ENCODE results near the gene OSTN. TPM values are rescaled to one million over a fixed set of nuclear protein-coding genes. Genes with fewer than 3 reads are reported as not detected.

Gene OSTN
- total and polyA plus RNA-seq, 3 experiments from 2014 or later, result not detected

DNA sequence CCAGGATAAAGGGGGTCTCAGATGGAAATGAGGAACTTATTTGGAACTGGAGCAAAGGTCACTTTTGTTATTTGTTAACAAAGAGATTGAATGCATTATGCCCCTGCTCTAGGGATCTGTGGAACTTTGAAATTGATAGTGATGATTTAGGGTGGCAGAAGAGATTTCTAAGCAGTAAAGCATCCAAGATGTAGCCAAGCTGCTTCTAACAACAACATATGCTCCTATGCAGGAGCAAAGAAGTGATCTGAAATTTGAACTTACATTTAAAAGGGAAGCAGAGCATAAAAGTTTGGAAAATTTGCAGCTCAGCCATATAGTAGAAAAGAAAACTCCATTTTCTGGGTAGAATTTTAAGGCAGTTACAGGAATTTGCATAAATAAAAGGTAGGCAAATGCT, 99.8 kb downstream of the OSTN start:
- no peaks in the 10 kb centered on the region for H3K9me3 ChIP-seq (ENCODE audit: low read length)
- H3K27me3 ChIP-seq (ENCODE audit: insufficient read depth, low read length, poor library complexity, severe bottlenecking), result no peaks in the 10 kb centered on the region
- Mint-ChIP-seq H3K36me3 (no peaks in the 10 kb centered on the region), H3K4me3 (no peak overlapping the region), H3K4me1 (no peaks in the 10 kb centered on the region), H3K9me3 (peaks cover 0 to 2% (median 0%) of the 10 kb centered on the region in 5 donors), H3K27me3 (no peaks in the 10 kb centered on the region), H3K27ac (no peak overlapping the region)
- no peaks in the 10 kb centered on the region for H3K36me3 ChIP-seq (ENCODE audit: insufficient read depth, low read length)
- POLR2A ChIA-PET, result no interaction called here
- H3K4me1 ChIP-seq (ENCODE audit: insufficient read depth, low read length), result no peaks in the 10 kb centered on the region
- CTCF ChIA-PET, result no interaction called here
- no peak overlapping the region for H3K27ac ChIP-seq (ENCODE audit: low read depth, low read length)
- H3K4me3 ChIP-seq (ENCODE audit: low read length), result no peak overlapping the region
- no peak for DNase-seq

DNA sequence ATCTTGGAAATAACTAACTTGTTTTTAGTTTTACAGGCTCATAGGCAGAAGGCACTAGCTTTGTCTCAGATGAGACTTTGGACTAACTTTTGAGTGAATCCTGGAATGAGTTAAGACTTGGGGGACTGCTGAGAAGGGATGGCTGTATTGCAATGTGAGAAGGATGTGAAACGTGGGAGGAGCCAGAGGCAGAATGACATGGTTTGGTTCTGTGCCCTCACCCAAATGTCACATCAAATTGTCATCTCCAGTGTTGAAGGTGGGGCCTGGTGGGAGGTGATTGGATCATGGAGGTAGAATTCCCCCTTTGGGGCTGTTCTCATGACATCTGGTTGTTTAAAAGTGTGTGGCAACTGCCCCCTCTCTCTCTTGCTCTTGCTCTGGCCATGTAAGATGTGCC, 101.4 kb downstream of the OSTN start:
- Mint-ChIP-seq H3K4me1 (no peaks in the 10 kb centered on the region), H3K36me3 (no peaks in the 10 kb centered on the region), H3K27ac (no peak overlapping the region), H3K9me3 (peaks cover 0 to 2% (median 0%) of the 10 kb centered on the region in 5 donors), H3K27me3 (no peaks in the 10 kb centered on the region), H3K4me3 (no peak overlapping the region)
- H3K4me3 ChIP-seq (ENCODE audit: low read length), result no peak overlapping the region
- no peak for DNase-seq
- CTCF ChIA-PET, result no interaction called here
- H3K9me3 ChIP-seq (ENCODE audit: low read length), result no peaks in the 10 kb centered on the region
- H3K36me3 ChIP-seq (ENCODE audit: insufficient read depth, low read length), result no peaks in the 10 kb centered on the region
- no peaks in the 10 kb centered on the region for H3K27me3 ChIP-seq (ENCODE audit: insufficient read depth, low read length, poor library complexity, severe bottlenecking)
- POLR2A ChIA-PET, result no interaction called here
- H3K27ac ChIP-seq (ENCODE audit: low read depth, low read length), result no peak overlapping the region
- H3K4me1 ChIP-seq (ENCODE audit: insufficient read depth, low read length), result no peaks in the 10 kb centered on the region

DNA sequence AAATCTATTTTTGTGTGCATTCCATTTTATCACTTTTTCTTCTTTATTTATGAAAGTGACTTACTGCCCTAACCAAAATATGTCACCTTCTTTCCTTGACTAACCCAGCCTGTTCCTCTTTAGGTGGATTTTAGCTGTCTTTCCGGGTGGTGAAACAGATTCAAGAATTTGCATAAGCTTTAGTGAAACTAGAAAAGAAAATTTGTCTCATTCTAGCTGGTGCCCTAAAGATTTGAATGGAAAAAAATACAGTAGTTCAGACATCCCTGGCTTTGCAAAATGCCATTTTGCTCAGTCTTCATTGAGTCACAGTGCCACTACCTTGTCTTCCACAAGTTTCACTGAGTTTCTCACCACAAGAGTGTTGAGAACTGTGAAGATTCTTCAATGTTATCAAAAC, 102.0 kb downstream of the OSTN start:
- H3K4me3 Mint-ChIP-seq, result no peak overlapping the region
- ChIA-PET CTCF (interaction anchor here (0.8 kb wide), 1 partner anchor 12 kb away, joined by 3 read pairs; no protein-coding TSS in a partner anchor), POLR2A (no interaction called here)
- H3K9me3 Mint-ChIP-seq, result peaks cover 0 to 2% (median 0%) of the 10 kb centered on the region in 5 donors
- no peaks in the 10 kb centered on the region for H3K4me1 ChIP-seq (ENCODE audit: insufficient read depth, low read length)
- H3K27ac ChIP-seq (ENCODE audit: low read depth, low read length), result no peak overlapping the region
- DNase-seq, result no peak
- H3K4me3 ChIP-seq (ENCODE audit: low read length), result no peak overlapping the region
- no peaks in the 10 kb centered on the region for H3K36me3 Mint-ChIP-seq
- no peaks in the 10 kb centered on the region for H3K27me3 Mint-ChIP-seq
- no peak overlapping the region for H3K27ac Mint-ChIP-seq
- H3K4me1 Mint-ChIP-seq, result no peaks in the 10 kb centered on the region
- no peaks in the 10 kb centered on the region for H3K9me3 ChIP-seq (ENCODE audit: low read length)
- H3K27me3 ChIP-seq (ENCODE audit: insufficient read depth, low read length, poor library complexity, severe bottlenecking), result no peaks in the 10 kb centered on the region
- H3K36me3 ChIP-seq (ENCODE audit: insufficient read depth, low read length), result no peaks in the 10 kb centered on the region

DNA sequence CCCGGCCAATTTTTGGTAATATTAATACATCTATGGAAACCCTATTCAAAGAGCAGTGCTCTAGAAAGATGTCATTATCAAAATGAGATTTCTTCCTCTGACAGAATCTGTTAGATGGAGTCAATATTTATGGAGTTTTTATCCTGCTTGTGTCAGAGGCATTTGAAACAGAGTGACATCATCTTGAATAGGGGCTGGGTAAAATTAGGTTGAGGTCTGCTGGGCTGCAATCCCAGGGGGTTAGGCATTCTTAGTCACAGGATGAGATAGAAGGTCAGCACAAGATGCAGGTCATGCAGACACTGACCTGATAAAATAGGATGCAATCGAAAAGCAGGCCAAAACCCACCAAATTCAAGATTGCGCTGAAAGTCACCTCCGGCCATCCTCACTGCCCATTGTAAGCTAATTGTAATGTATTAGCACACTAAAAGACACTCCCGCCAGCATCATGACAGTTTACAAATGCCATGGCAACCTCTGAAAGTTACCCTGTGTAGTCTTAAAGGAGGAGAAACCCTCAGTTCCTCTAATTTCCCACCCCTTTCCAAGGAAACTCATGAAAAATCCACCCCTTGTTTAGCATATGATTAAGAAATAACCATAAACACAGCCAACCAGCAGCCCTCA, 102.9 kb downstream of the OSTN start:
- H3K9me3 ChIP-seq (ENCODE audit: low read length), result no peaks in the 10 kb centered on the region
- H3K4me1 Mint-ChIP-seq, result no peaks in the 10 kb centered on the region
- no peak overlapping the region for H3K27ac ChIP-seq (ENCODE audit: low read depth, low read length)
- H3K27me3 Mint-ChIP-seq, result no peaks in the 10 kb centered on the region
- CTCF ChIA-PET, result interaction anchor here (0.8 kb wide), 1 partner anchor 13 kb away, joined by 3 read pairs; no protein-coding TSS in a partner anchor
- H3K4me1 ChIP-seq (ENCODE audit: insufficient read depth, low read length), result no peaks in the 10 kb centered on the region
- H3K27ac Mint-ChIP-seq, result no peak overlapping the region
- H3K27me3 ChIP-seq (ENCODE audit: insufficient read depth, low read length, poor library complexity, severe bottlenecking), result no peaks in the 10 kb centered on the region
- no peaks in the 10 kb centered on the region for H3K36me3 ChIP-seq (ENCODE audit: insufficient read depth, low read length)
- H3K4me3 ChIP-seq (ENCODE audit: low read length), result no peak overlapping the region
- H3K36me3 Mint-ChIP-seq, result no peaks in the 10 kb centered on the region
- peaks cover 0 to 2% (median 0%) of the 10 kb centered on the region in 5 donors for H3K9me3 Mint-ChIP-seq
- DNase-seq, result no peak
- no peak overlapping the region for H3K4me3 Mint-ChIP-seq
- POLR2A ChIA-PET, result no interaction called here

DNA sequence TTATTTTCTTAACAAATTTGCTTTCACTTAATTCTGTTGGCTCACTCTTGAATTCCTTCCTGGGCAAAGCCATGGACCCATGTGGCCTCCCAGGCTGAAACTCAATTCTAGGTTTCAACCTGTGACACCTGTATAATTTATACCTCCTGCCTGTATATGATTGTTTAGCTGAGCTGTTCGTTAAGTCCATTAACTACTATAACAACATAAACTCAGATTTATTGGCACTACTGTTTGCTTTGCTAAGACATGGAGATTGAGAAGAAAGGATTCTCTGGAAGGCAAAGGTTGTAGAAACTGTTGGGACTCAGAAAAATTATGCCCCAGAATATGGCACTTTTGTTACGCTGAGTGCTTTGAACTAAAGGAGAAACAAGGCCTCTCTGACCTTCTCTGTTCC, 103.4 kb downstream of the OSTN start:
- Histone ChIP-seq H3K27me3 (ENCODE audit: insufficient read depth, low read length, poor library complexity, severe bottlenecking) (no peaks in the 10 kb centered on the region), H3K27ac (ENCODE audit: low read depth, low read length) (no peak overlapping the region), H3K4me3 (ENCODE audit: low read length) (no peak overlapping the region), H3K36me3 (ENCODE audit: insufficient read depth, low read length) (no peaks in the 10 kb centered on the region), H3K4me1 (ENCODE audit: insufficient read depth, low read length) (no peaks in the 10 kb centered on the region), H3K9me3 (ENCODE audit: low read length) (no peaks in the 10 kb centered on the region)
- no peak overlapping the region for H3K4me3 Mint-ChIP-seq
- no peaks in the 10 kb centered on the region for H3K27me3 Mint-ChIP-seq
- ChIA-PET POLR2A (no interaction called here), CTCF (no interaction called here)
- no peak for DNase-seq
- peaks cover 0 to 2% (median 0%) of the 10 kb centered on the region in 5 donors for H3K9me3 Mint-ChIP-seq
- no peak overlapping the region for H3K27ac Mint-ChIP-seq
- no peaks in the 10 kb centered on the region for H3K4me1 Mint-ChIP-seq
- H3K36me3 Mint-ChIP-seq, result no peaks in the 10 kb centered on the region

DNA sequence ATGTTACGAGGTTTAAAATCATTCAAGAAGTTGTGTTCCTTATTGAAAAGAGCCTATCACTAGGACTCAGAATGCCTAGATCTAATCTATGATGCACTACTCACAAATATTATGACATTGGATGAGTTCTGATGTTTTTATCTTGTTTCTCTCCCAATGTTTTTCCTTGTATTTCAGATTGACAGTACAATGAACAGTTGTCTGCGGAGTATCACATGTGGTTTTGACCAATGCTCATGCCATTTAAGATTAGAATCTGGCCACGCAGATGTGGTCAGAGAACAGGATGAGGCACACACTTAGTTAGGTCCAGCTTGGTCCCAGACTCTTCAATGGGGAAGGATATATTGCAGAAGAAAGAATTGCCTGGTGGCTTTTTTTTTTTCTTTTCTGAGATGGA, 104.6 kb downstream of the OSTN start:
- Mint-ChIP-seq H3K27ac (no peak overlapping the region), H3K9me3 (peaks cover 0 to 2% (median 0%) of the 10 kb centered on the region in 5 donors), H3K4me3 (no peak overlapping the region), H3K4me1 (no peaks in the 10 kb centered on the region), H3K27me3 (no peaks in the 10 kb centered on the region), H3K36me3 (no peaks in the 10 kb centered on the region)
- H3K4me3 ChIP-seq (ENCODE audit: low read length), result no peak overlapping the region
- ChIA-PET CTCF (no interaction called here), POLR2A (no interaction called here)
- no peak for DNase-seq
- H3K36me3 ChIP-seq (ENCODE audit: insufficient read depth, low read length), result no peaks in the 10 kb centered on the region
- no peaks in the 10 kb centered on the region for H3K27me3 ChIP-seq (ENCODE audit: insufficient read depth, low read length, poor library complexity, severe bottlenecking)
- no peak overlapping the region for H3K27ac ChIP-seq (ENCODE audit: low read depth, low read length)
- H3K4me1 ChIP-seq (ENCODE audit: insufficient read depth, low read length), result no peaks in the 10 kb centered on the region
- no peaks in the 10 kb centered on the region for H3K9me3 ChIP-seq (ENCODE audit: low read length)

DNA sequence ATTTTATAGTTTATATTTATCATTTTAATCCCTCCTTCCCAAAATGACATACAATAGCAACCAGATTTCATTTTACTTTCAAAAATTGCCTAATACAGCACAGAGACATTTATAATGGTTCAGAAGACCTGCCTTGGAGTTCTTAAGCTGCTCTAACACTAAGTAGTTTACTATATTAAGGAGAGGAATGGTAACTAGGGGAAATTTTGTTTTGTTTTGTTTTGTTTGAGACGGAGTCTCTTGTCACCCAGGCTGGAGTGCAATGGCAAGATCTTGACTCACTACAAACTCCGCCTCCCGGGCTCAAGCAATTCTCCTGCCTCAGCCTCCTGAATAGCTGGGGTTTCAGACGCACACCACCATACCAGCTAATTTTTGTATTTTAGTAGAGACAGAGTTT, 107.4 kb downstream of the OSTN start:
- Histone ChIP-seq H3K9me3 (ENCODE audit: low read length) (no peaks in the 10 kb centered on the region), H3K4me3 (ENCODE audit: low read length) (no peak overlapping the region), H3K27ac (ENCODE audit: low read depth, low read length) (no peak overlapping the region), H3K27me3 (ENCODE audit: insufficient read depth, low read length, poor library complexity, severe bottlenecking) (no peaks in the 10 kb centered on the region), H3K4me1 (ENCODE audit: insufficient read depth, low read length) (no peaks in the 10 kb centered on the region), H3K36me3 (ENCODE audit: insufficient read depth, low read length) (no peaks in the 10 kb centered on the region)
- Mint-ChIP-seq H3K36me3 (no peaks in the 10 kb centered on the region), H3K27ac (no peak overlapping the region), H3K27me3 (no peaks in the 10 kb centered on the region), H3K4me1 (no peaks in the 10 kb centered on the region), H3K4me3 (no peak overlapping the region), H3K9me3 (peaks cover 0 to 2% (median 0%) of the 10 kb centered on the region in 5 donors)
- ChIA-PET POLR2A (no interaction called here), CTCF (no interaction called here)
- DNase-seq, result no peak

DNA sequence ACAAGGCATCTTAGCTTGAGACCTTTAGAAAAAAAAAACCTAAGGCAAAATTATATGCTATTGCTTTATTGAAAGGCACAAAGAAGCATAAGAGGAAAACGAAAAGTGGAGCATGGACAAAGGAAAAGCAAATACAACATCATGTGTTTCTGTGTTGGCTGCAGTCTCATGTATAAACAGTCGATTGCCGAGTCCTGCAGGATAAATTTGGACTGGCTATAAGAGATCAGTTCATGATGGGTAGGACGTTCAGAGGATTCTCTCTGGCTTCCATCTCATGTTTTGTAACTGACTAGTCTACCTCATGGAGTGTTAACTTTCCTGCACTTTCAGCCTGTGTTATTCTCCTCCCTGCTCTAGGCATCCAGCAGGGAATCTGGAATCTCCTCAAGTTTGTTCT, 108.3 kb downstream of the OSTN start:
- Mint-ChIP-seq H3K9me3 (peaks cover 0 to 2% (median 0%) of the 10 kb centered on the region in 5 donors), H3K27ac (no peak overlapping the region), H3K4me1 (no peaks in the 10 kb centered on the region), H3K27me3 (no peaks in the 10 kb centered on the region), H3K36me3 (no peaks in the 10 kb centered on the region), H3K4me3 (no peak overlapping the region)
- ChIA-PET CTCF (no interaction called here), POLR2A (no interaction called here)
- no peaks in the 10 kb centered on the region for H3K9me3 ChIP-seq (ENCODE audit: low read length)
- H3K27me3 ChIP-seq (ENCODE audit: insufficient read depth, low read length, poor library complexity, severe bottlenecking), result no peaks in the 10 kb centered on the region
- no peaks in the 10 kb centered on the region for H3K4me1 ChIP-seq (ENCODE audit: insufficient read depth, low read length)
- H3K36me3 ChIP-seq (ENCODE audit: insufficient read depth, low read length), result no peaks in the 10 kb centered on the region
- no peak for DNase-seq
- H3K4me3 ChIP-seq (ENCODE audit: low read length), result no peak overlapping the region
- no peak overlapping the region for H3K27ac ChIP-seq (ENCODE audit: low read depth, low read length)

DNA sequence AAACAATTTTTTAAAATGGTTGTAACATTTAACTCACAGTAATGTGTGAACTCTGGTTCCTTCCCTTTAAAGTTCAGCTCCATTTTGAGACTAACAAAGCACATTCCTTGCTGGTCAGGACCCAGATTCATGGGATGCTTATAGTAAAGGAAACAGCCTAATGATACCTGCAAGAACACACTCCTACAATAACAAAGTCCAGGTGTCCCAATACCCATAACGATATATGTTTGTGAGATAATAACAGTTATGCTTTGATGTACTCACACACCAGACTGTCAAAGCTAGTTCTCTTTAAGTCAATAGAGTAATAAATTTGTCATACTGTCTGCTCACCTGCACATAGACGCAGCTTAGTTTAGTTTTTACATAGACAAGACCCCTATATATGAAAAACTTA, 114.3 kb downstream of the OSTN start:
- Histone ChIP-seq H3K4me1 (ENCODE audit: insufficient read depth, low read length) (no peaks in the 10 kb centered on the region), H3K27ac (ENCODE audit: low read depth, low read length) (no peak overlapping the region), H3K27me3 (ENCODE audit: insufficient read depth, low read length, poor library complexity, severe bottlenecking) (no peaks in the 10 kb centered on the region), H3K9me3 (ENCODE audit: low read length) (no peaks in the 10 kb centered on the region), H3K4me3 (ENCODE audit: low read length) (no peak overlapping the region), H3K36me3 (ENCODE audit: insufficient read depth, low read length) (no peaks in the 10 kb centered on the region)
- DNase-seq, result no peak
- Mint-ChIP-seq H3K4me1 (no peaks in the 10 kb centered on the region), H3K27ac (no peak overlapping the region), H3K27me3 (no peaks in the 10 kb centered on the region), H3K9me3 (peaks cover 0 to 4% (median 0%) of the 10 kb centered on the region in 5 donors), H3K36me3 (no peaks in the 10 kb centered on the region), H3K4me3 (no peak overlapping the region)
- ChIA-PET CTCF (no interaction called here), POLR2A (no interaction called here)

Data from CD8-positive, alpha-beta memory T cell (primary cell).